ENCODE results near the gene METTL18.

METTL18 gene

DNA sequence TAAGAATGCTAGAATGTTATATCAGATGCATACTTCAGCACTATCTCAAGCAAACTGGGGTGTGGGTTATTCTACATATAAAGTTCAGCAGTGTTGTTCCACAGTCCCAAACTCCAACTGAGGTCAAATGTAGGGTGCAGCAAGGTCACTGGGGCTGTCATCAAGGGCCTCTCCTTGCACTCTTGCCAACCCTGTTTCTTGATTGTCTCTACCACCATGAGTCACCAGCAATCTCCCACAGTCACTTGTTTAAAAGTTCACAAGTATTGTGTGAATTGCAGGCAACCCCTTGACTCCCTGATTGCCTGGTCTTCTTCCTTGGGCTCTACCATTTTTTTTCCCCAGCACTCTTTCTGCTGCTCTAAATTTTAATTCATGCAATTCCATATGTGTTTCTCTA lies 10.6 kb downstream of the METTL18 start:
- DNase-seq: no peak

DNA sequence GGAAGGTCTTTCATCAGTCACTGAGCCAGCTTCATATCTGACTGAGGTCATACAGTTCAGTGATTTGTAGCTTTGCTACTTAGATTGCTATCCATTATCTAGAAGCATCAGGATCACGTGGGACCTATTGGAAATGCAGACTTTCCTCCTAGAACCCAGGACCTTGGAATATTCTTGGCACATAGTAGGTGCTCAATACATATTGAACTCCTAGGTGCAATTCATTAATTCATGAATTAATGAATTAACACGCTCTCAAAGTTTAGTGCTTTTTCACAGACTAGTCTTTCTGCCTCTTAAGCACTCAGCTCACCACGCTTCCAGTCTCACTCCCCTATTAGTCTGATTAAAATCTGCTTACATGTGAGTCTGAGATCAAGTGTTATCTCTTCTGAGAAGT lies 12.1 kb downstream of the METTL18 start:
- DNase-seq: no peak

DNA sequence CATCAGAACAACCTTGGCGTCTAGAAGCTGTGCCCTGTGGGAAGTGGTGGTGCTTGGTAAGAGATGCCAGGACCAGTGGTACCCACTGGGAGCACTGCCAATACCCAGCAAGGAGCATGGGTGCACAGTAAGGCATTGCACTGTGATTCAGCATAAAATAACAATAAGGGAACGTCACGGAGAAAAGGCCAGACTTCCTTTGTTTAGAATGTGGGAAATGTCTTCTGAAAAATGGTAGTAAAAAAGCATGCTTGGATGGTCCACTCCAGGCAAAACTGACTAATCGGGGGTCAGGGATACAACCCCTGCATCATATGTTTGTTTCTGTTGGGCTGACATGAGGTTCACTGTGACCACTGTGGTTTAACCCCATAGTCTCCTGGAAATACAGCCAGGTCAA lies 14.7 kb downstream of the METTL18 start:
- no peak for DNase-seq

DNA sequence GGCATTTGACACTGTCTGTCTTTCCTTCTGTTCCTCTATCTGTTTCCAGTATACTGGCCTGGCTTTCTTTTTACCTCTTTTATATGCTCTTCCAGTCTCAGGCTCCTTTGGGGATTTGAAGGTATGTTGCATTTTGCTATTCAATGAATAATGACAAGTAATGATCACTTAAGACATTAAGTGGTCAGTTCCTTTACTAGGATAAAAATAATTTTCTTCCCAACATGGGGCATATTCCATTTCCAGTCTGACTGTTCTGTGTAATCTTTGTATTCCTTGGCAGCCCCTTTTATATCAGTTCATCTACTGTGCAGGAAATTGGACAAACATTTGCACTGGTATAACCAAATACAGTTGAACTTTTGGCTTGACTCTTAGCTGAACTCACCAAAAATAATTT lies 15.6 kb downstream of the METTL18 start:
- no peak for DNase-seq

DNA sequence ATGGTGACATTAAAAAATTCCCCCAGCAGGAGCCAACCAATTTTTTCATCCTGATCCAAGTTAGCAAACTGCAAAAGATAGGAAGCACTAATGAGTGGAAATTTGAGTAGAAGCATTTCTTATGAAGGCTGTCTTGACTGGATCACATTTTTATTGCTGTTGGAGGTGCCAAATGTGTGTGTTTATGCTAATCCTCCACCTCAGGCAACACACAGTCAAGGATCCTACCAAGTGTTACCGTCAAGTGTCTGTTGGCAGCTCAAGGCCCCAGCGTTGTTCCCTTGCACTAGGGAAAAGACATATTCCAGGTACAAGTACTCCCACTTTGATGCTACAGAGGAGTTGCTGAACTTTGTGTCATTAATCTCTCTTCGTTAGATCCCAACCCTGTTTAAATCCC lies 18.3 kb downstream of the METTL18 start:
- DNase-seq: no peak

DNA sequence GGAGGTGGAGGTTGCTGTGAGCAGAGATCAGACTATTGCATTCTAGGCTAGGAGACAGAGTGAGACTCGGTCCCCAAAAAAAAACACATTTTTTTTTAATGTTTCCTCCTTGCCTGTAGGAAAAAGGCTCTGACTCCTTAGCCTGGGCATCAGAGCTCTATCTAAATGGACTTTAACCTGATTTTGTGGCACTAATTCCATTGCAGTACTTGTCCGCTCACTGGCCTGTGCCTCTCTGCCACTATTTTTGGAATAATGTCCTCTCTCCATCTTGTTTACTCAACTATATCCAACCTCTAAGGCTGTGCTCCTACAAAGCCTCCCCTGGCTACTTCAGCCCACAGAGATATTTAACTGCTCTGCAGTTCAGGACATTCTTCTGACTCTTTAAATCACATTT lies 26.5 kb downstream of the METTL18 start:
- DNase-seq: no peak

DNA sequence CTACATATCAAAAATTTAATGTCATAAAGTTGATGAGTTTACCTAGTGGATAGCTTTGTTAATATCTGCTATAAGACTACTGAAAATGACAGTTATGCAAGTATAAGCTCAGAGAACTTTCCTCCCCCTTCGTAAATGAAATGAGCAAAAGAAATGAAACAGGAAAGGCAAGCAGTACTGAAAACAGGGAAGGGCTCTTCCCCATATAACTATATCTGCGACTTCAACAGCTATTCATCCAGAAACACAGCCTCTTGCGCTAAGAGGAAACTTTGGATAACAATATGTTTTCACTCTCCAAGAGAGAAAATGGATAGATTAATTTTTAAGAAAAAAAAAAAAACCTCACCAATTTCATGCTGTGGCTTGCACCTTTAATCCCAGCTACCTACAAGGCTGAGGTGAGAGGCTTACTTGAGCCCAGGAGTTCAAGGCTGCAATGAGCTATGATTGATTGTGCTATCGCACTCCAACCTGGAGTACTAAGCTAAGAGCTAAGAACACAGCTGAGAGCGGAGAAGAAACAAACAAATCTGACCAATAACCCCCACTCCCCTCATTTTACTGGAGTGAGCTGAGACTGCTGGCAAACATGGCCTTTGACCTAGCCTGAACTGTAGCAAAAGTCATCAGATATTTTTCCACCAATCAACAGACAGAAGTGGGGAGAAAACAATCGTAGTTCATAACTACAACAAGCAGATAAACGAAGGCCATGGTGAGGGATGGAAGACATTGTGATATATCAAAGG lies 29.0 kb downstream of the METTL18 start:
- DNase-seq: no peak

DNA sequence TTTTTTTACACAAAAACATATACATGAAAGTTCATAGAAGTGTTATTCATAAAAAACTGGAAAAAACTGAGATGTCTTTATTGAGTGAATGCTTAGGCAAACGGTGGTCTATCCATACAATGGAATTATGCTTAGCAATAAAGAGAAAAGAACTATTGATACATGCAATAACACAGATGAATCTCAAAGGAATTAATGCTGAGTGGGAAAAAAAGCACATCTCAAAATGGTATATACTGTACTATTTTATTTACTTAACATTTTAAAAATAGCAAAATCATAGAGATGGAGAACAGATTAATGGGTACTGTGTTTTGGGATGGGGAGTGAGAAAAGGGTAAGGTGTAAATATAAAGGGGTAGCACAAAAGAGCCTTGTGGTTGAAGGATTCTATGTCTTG lies 29.8 kb downstream of the METTL18 start:
- no peak for DNase-seq

DNA sequence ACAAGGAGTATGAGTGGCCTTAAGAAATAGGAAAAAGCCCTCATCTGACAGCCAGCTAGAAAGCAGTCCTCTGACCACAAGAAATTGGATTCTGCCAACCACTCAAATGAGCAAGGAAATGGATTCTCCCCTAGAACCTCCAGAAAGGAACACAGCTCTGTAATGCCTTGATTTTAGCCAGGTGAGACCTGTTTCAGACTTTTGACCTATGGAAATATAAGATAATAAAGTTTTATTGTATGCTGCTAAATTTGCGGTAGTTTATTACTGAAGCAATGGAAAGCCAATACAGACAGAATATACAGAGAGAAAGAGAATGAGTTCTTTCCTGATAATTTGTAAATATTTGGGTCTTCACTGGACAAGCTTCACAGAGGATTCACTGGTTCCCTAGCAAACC lies 32.0 kb downstream of the METTL18 start:
- DNase-seq: no peak

DNA sequence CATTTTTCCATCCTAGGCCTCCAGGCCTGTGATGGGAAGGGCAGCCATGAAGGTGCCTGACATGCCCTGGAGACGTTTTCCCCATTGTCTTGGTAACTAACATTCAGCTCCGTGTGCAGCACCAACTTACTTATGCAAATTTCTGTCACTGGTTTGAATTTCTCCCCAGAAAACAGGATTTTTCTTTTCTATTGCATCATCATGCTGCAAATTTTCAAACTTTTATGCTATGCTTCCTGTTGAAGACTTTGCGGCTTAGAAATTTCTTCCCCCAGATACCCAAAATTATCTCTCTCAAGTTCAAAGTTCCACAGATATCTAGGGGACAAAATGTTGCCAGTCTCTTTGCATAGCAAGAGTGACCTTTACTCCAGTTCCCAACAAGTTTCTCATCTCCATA lies 35.7 kb downstream of the METTL18 start:
- DNase-seq: no peak

DNA sequence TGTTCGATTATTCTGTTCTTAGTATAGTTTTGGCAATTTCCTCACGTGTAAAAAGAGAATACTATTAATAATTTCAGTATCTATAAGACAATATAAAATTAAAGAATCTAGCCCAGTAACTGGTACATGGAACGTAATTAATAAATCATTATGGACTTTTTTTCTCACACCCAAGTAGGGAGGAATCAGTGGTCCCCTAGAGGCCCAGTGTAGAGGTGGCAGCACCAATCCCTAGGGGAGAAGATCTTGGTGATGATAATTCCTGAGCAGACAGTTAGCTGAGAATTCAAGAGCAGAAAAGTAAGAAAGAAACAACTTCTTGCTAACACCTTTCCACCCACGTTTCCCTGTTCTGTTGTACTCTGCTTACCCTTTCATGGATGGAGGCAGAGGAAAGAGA lies 41.2 kb downstream of the METTL18 start:
- no peak for DNase-seq

DNA sequence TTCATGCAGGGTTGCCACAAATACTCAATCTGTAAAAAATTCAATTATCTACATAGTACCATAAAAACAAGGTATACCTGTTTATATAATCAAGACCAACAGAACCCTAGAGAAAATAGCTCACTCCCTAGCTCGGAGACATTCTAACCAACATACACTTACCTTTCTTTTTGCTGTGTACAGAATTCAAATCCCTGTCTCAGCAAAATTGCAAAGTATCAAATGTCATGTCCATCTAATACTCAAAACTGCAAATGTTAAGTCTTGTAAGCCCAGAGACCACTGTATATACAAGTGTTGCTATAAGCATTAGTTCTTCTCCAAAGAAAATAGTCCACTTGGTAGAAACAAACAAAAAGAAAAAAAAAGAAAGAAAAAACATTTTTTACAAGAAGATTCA lies 44.7 kb downstream of the METTL18 start:
- no peak for DNase-seq

DNA sequence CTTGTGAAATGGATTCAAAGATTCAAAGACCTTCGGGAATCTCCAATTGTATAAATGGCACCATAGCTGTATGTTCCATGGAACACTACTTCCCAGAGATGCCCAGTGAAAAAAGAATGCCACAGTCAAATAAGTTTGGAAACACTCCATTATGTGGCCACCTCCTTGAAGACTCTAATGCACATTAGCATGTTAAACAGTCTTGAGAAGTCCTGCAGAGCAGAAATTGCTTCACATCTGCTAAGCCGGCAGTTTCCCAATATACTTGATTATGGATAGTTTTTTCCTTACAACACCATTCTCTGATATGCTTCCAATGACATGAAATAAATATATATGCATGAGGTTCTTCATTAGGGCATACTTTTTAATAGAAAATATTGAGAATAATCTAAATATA lies 48.2 kb downstream of the METTL18 start:
- DNase-seq: no peak

DNA sequence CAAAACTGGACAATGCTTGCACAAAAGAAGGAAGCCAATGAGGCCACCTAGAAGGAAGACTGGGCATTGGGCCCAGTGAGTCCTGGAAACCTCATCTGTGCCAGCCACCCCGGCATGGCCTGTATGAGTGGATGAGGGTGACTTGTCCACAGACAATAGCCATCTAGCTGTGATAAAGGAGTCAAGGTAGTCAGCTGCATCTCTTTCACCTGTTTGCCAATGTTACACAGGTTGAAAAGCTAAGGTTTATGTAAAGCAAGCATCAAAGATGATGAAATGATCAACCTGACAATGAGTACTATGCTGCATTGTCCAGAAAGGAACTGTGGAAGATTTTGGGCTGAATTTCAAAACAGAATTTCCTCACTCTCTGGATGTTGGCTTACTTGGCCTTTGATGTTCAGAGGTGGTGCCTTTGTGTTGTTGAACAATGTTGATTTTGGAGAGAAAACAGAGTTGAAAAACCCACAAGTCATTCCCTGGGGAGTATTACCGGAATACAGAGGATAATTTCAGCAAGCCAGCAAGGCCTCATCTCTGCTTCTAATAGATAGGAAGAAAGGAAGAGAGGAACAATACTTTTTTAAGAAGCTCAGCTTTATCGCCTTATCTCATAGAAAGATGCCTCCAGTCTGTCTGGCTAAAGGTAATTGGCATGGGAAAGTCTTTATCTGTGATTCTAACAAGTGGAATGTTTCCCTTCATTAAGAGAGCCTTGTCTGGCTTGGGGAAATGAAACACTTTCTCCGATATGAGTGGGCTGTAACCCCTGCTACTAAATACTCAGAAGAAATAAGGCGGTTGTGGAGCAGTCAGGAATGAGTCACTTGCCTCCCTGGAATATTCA lies 49.5 kb downstream of the METTL18 start:
- no peak for DNase-seq

All from inflammatory macrophage treated with lipopolysaccharide for 4 hours (primary cell).